B cell (primary cell): ENCODE measurements around the gene CCDC63. TPM values are rescaled to one million over a fixed set of nuclear protein-coding genes. Genes with fewer than 3 reads are reported as not detected.

Experiments
- ATAC-seq: fragments of 200-7000 bp; cut with Tn5 transposase; one replicate; pipeline ENCODE4 v1.10.0; 2021; ENCODE audit warnings: low read depth, mild to moderate bottlenecking, moderate number of reproducible peaks, moderate library complexity
- CTCF ChIA-PET: fragments of 350-600 bp; sonication (Branson Sonifier 250); formaldehyde crosslinking; loops from one replicate; lab custom pipeline; 2021; ENCODE audit warnings: antibody characterized with exemption, inconsistent platforms; lab: Charles Lee
- POLR2A ChIA-PET: fragments of 350-600 bp; sonication (Branson Sonifier 250); formaldehyde crosslinking; loops from one replicate; lab custom pipeline; 2021; ENCODE audit warnings: antibody characterized with exemption; lab: Charles Lee
- DNase-seq: peaks from one replicate; pipeline ENCODE4 v3.0.0; 2013
- H2AFZ ChIP-seq: 2 replicates; pipeline ENCODE4 v1.6.1; 2012; ENCODE audit warnings: mild to moderate bottlenecking, low read depth, low read length; ENCODE audit not compliant: insufficient read depth, poor library complexity, severe bottlenecking
- H3K27ac ChIP-seq, 2 donors: 1 replicate in 1 of 2; 2 replicates in 1 of 2; pipeline ENCODE4 v1.5.1; 2012 to 2013; ENCODE audit warnings: low read length in 2 of 2, mild to moderate bottlenecking in 2 of 2, moderate library complexity in 1 of 2
- H3K27me3 ChIP-seq, 4 experiments: fragments of 200-600 bp in 1 of 4; sonication (generic) in 1 of 4; replicated peaks in 1 of 4; 1 replicate in 2 of 4; 2 replicates in 2 of 4; pipeline versions ENCODE4 v1.6.1 to v1.7.0; 2013 to 2016; ENCODE audit warnings: low read length in 3 of 4, mild to moderate bottlenecking in 2 of 4, mixed read lengths in 1 of 4, moderate library complexity in 1 of 4; ENCODE audit not compliant: insufficient read depth in 4 of 4, control insufficient read depth in 3 of 4; ENCODE audit errors: control extremely low read depth in 1 of 4
- H3K36me3 ChIP-seq, 2 experiments: replicated peaks in 1 of 2; 1 replicate in 1 of 2; 2 replicates in 1 of 2; pipeline versions ENCODE4 v1.6.1 to v1.7.1; 2013; ENCODE audit warnings: low read length in 1 of 2; ENCODE audit not compliant: insufficient read depth in 2 of 2, control insufficient read depth in 1 of 2; ENCODE audit errors: control extremely low read depth in 1 of 2, extremely low read depth in 1 of 2
- H3K4me1 ChIP-seq, 2 donors: fragments of 200-600 bp in 1 of 2; sonication (generic) in 1 of 2; 1 replicate in 1 of 2; 2 replicates in 1 of 2; pipeline versions ENCODE4 v1.5.1 to v1.6.1; 2013 to 2017; ENCODE audit warnings: low read length in 2 of 2; ENCODE audit not compliant: control insufficient read depth in 2 of 2, insufficient read depth in 2 of 2
- H3K4me2 ChIP-seq: replicated peaks from 2 replicates; pipeline ENCODE3; 2012; ENCODE audit warnings: mild to moderate bottlenecking, low read depth, low read length; ENCODE audit not compliant: poor library complexity, severe bottlenecking
- H3K4me3 ChIP-seq, 5 experiments: fragments of 200-600 bp in 1 of 5; sonication (generic) in 1 of 5; 1 replicate in 3 of 5; 2 replicates in 2 of 5; pipeline versions ENCODE4 v1.5.1 to v1.7.0; 2011 to 2016; ENCODE audit warnings: low read length in 4 of 5, mild to moderate bottlenecking in 4 of 5, low read depth in 2 of 5, control low read depth in 1 of 5, moderate library complexity in 1 of 5; ENCODE audit not compliant: insufficient read depth in 1 of 5; ENCODE audit errors: control extremely low read depth in 1 of 5, extremely low read depth in 1 of 5
- H3K79me2 ChIP-seq: fragments of 200-600 bp; sonication (generic); one replicate; pipeline ENCODE4 v1.6.0; 2016; ENCODE audit warnings: low read length; ENCODE audit not compliant: control insufficient read depth, insufficient read depth
- H3K9ac ChIP-seq: fragments of 200-600 bp; sonication (generic); 2 replicates; pipeline ENCODE4 v1.6.1; 2017; ENCODE audit warnings: mild to moderate bottlenecking, low read length, moderate library complexity
- H3K9me3 ChIP-seq, 3 donors: one replicate each; pipeline versions ENCODE4 v1.6.1 to v1.7.1; 2013; ENCODE audit warnings: low read length in 2 of 3; ENCODE audit not compliant: control insufficient read depth in 2 of 3, insufficient read depth in 1 of 3; ENCODE audit errors: control extremely low read depth in 1 of 3
- H4K20me1 ChIP-seq: 2 replicates; pipeline ENCODE4 v1.6.0; 2012; ENCODE audit warnings: mild to moderate bottlenecking, low read length; ENCODE audit not compliant: insufficient read depth, control insufficient read depth, poor library complexity, severe bottlenecking
- H3K27ac Mint-ChIP-seq: one replicate; pipeline ENCODE4 v1.8.0; 2021; ENCODE audit warnings: mixed read lengths
- H3K27me3 Mint-ChIP-seq: one replicate; pipeline ENCODE4 v1.8.0; 2021; ENCODE audit warnings: mixed read lengths
- H3K4me1 Mint-ChIP-seq: one replicate; pipeline ENCODE4 v1.8.0; 2021; ENCODE audit warnings: mixed read lengths
- H3K4me3 Mint-ChIP-seq: one replicate; pipeline ENCODE4 v1.8.0; 2021; ENCODE audit warnings: mixed read lengths
- H3K9me3 Mint-ChIP-seq: one replicate; pipeline ENCODE4 v1.8.0; 2022; ENCODE audit warnings: mixed read lengths; ENCODE audit not compliant: insufficient read depth
- EZH2 ChIP-seq: IDR thresholded peaks from 2 replicates; pipeline ENCODE4 v1.6.1; 2012; ENCODE audit warnings: borderline replicate concordance, low read depth, mild to moderate bottlenecking, moderate library complexity, low read length; ENCODE audit not compliant: insufficient read depth, poor library complexity, severe bottlenecking
- WGBS: methylation state at CpG from one replicate; pipeline ENCODE4 v1.1.5; 2013; ENCODE audit warnings: missing lambda C conversion rate; ENCODE audit not compliant: insufficient coverage; 5-methylcytosine and 5-hydroxymethylcytosine counted together
- intact Hi-C: fragments of 100-400 bp; cut with micrococcal nuclease; formaldehyde crosslinking; loops from one replicate; pipeline ENCODE4 v1.10.0; 2022
- polyA plus RNA-seq: library from polyadenylated mRNA; depleted of rRNA; stranded (reverse); fragments of >200 nt; gene quantifications from 2 replicates; pipeline ENCODE4 v1.2.3, GENCODE V29; 2012
- total RNA-seq, 2 donors: library from RNA; stranded (reverse); fragments of 120-200 nt in 1 of 2; gene quantifications; 1 replicate in 1 of 2; 2 replicates in 1 of 2; pipeline versions ENCODE4 v1.2.3 to v1.2.4, GENCODE V29; 2013 to 2022
- TF ChIP-seq, protein P1 (sequence below): fragments of 200-600 bp; IDR thresholded peaks from one replicate; pipeline ENCODE4 v1.8.0; 2022; ENCODE audit warnings: antibody characterized with exemption, mild to moderate bottlenecking

CCDC63 gene
- total and polyA plus RNA-seq, 2 donors (not counting 1 experiment from before 2014, with no cell fraction given) = not detected

DNA sequence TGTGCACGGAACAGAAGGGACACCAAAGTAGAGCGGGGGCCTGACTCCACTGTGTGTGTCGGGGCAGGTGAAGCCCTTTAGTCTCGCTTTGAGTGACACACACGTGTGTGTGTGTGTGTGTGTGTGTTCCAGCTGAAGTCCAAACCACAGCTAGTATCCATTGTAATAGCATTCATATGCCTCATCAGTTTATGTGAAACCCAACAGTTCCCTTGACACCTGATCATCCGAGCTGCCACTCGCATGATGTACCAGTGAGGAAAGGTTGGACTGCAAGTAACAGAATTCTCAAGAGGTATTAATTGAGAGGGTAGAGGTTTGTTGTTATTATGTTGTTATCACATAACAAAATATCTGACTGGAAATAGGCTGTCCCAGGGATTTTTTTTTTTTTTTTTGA, 16.4 kb downstream of the CCDC63 start:
- Histone ChIP-seq H3K36me3 (no peaks in the 10 kb centered on the region), H3K4me2 (no peak overlapping the region), H3K27me3 (no peaks in the 10 kb centered on the region), H2AFZ (no peak overlapping the region), H3K9ac (no peak overlapping the region), H4K20me1 (no peaks in the 10 kb centered on the region), H3K4me1 (no peaks in the 10 kb centered on the region), H3K9me3 (no peaks in the 10 kb centered on the region), H3K4me3 (no peak overlapping the region), H3K27ac (no peak overlapping the region), H3K79me2 (no peaks in the 10 kb centered on the region)
- intact Hi-C loops = no loop called here
- WGBS = 100% methylated on average over 2 of the region's 7 CpGs
- Mint-ChIP-seq H3K4me1 (peaks cover 8% of the 10 kb centered on the region), H3K4me3 (no peak overlapping the region), H3K9me3 (no peaks in the 10 kb centered on the region), H3K27me3 (no peaks in the 10 kb centered on the region), H3K27ac (no peak overlapping the region)
- ChIA-PET POLR2A (no interaction called here), CTCF (interaction anchor here (0.5 to 0.7 kb wide), 4 partner anchors 178 to 612 kb away, joined by 3 read pairs; no protein-coding TSS in a partner anchor)
- TF ChIP-seq, protein P1, sequence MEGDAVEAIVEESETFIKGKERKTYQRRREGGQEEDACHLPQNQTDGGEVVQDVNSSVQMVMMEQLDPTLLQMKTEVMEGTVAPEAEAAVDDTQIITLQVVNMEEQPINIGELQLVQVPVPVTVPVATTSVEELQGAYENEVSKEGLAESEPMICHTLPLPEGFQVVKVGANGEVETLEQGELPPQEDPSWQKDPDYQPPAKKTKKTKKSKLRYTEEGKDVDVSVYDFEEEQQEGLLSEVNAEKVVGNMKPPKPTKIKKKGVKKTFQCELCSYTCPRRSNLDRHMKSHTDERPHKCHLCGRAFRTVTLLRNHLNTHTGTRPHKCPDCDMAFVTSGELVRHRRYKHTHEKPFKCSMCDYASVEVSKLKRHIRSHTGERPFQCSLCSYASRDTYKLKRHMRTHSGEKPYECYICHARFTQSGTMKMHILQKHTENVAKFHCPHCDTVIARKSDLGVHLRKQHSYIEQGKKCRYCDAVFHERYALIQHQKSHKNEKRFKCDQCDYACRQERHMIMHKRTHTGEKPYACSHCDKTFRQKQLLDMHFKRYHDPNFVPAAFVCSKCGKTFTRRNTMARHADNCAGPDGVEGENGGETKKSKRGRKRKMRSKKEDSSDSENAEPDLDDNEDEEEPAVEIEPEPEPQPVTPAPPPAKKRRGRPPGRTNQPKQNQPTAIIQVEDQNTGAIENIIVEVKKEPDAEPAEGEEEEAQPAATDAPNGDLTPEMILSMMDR = no peak
- TF ChIP-seq EZH2 = no peak
- DNase-seq (no peak), ATAC-seq (no peak)

DNA sequence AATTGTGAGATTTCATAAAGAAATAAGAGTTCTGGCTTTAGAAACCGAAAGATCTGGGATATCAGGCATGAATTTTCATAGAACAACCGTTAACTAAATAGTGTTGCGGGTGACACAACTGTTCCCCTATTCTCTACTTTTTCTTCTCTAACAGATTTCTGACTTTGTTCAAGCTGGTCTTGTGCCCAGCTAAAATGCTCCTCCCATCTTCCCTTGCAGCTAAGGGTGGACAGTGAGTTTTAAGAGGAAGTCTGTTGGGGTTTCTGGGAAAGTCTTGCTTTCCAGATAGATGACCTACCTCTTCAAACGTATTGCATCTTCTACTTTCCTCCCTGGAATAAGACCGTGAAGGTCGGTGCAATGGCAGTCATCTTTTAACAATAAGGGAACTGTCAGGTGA, 18.7 kb downstream of the CCDC63 start:
- Histone ChIP-seq H4K20me1 (no peaks in the 10 kb centered on the region), H3K4me3 (no peak overlapping the region), H3K79me2 (no peaks in the 10 kb centered on the region), H2AFZ (no peak overlapping the region), H3K4me1 (no peaks in the 10 kb centered on the region), H3K9ac (no peak overlapping the region), H3K27ac (no peak overlapping the region), H3K9me3 (no peaks in the 10 kb centered on the region), H3K4me2 (no peak overlapping the region), H3K27me3 (no peaks in the 10 kb centered on the region), H3K36me3 (no peaks in the 10 kb centered on the region)
- no peak for ATAC-seq
- DNase-seq = no peak
- Mint-ChIP-seq H3K27ac (no peak overlapping the region), H3K27me3 (no peaks in the 10 kb centered on the region), H3K4me1 (peaks cover 8% of the 10 kb centered on the region), H3K9me3 (no peaks in the 10 kb centered on the region), H3K4me3 (no peak overlapping the region)
- TF ChIP-seq EZH2 = no peak
- TF ChIP-seq, protein P1 = no peak
- intact Hi-C loops = no loop called here
- ChIA-PET CTCF (no interaction called here), POLR2A (no interaction called here)
- no CpG with 5 or more reads among the region's 6 CpGs for WGBS
